NB4 (cell line): ENCODE measurements around the gene C20orf144.
"Not testable (repeated sequence)": the region's sequence is repeated elsewhere in the genome, so short reads cannot be mapped to it uniquely, and the experiment has no call there.

ENCODE experiments used
- DNase-seq: peaks from one replicate; pipeline ENCODE4 v3.0.0; 2010; ENCODE audit warnings: low read depth
- H3K4me3 ChIP-seq: one replicate; pipeline ENCODE4 v1.5.1; 2011; ENCODE audit warnings: mild to moderate bottlenecking, low read depth, low read length, moderate library complexity
- CTCF ChIP-seq: IDR thresholded peaks from one replicate; pipeline ENCODE4 v1.5.1; 2012; ENCODE audit warnings: low read depth, low read length
- MAX ChIP-seq: IDR thresholded peaks from 2 replicates; pipeline ENCODE4 v1.6.1; 2011; ENCODE audit warnings: low read depth, low read length
- MYC ChIP-seq: IDR thresholded peaks from 2 replicates; pipeline ENCODE4 v1.6.1; 2011; ENCODE audit warnings: low read depth, low read length
- POLR2A ChIP-seq: IDR thresholded peaks from 2 replicates; pipeline ENCODE4 v1.6.1; 2011; ENCODE audit warnings: mild to moderate bottlenecking; ENCODE audit not compliant: insufficient read length; ENCODE audit errors: extremely low read depth

The C20orf144 gene

GRCh38 chr20:33627577-33628216, 34.4 kb upstream of the C20orf144 start:
- H3K4me3 ChIP-seq, result no peak overlapping the region
- no peak for DNase-seq
- TF ChIP-seq POLR2A (no peak), CTCF (no peak), MAX (no peak), MYC (no peak)

DNA sequence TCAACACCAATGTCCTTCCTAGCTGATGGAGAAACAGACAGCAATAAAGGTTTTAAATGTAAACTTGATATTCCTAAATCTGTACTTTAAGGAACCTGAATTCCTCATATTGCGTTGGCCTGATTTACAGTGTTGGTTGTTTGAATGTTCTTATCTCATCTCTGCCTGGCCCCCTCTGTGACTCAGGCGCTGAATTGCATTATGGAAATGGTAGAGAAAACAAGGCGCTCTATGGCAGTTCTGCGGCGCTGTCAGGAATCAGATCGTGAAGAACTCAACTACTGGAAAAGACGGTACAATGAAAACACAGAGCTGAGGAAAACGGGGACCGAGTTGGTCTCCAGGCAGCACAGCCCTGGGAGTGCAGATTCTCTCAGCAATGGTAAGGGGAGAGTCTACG, 32.6 kb upstream of the C20orf144 start:
- no peak for DNase-seq
- TF ChIP-seq MYC (no peak), POLR2A (no peak), MAX (no peak), CTCF (no peak)

DNA sequence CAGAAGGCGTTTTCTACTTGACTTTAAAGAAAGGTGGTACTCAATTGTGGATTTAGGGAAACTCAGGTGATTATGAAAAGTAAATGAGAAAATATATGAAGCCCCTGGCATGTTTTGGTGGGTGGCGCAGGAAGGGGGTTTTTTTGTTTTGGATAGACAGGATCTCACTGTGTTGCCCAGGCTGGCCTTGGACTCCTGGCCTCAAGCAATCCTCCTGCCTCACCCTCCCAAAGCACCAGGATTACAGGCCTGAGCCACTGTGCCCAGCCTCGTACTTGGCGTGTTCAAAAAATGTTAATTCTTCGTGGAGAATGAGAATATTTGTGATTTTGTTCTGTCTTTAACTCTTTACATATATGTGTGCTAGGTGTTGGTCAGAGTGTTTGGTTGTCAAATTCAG, 32.1 kb upstream of the C20orf144 start:
- no peak overlapping the region for H3K4me3 ChIP-seq
- TF ChIP-seq CTCF (no peak), MAX (no peak), POLR2A (no peak)
- DNase-seq, result no peak

More for the DNA sequence above, 32.6 kb upstream of the C20orf144 start:
- H3K4me3 ChIP-seq, result no peak overlapping the region

DNA sequence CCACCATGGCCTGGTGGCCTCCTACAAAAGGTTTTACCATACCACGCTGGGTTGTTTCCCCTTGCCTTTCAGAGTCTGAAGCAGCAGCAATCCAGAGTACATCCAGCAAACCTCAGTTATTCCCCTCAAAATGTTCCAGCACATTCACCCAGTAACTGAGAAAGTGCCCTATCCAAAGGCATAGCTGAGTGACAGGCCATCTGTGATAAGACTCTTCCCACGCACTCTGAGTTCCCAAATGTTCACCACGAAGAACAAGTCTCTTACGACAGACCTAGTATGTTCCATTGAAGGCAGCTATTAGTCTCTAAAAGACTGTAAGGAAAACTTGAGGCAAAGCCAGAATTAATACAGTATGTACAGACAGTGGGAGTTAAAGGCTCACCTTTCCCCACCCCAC, 31.6 kb upstream of the C20orf144 start:
- no peak for TF ChIP-seq MYC
- no peak for TF ChIP-seq MAX
- no peak for TF ChIP-seq CTCF
- TF ChIP-seq POLR2A, result no peak
- H3K4me3 ChIP-seq, result no peak overlapping the region
- DNase-seq, result no peak

DNA sequence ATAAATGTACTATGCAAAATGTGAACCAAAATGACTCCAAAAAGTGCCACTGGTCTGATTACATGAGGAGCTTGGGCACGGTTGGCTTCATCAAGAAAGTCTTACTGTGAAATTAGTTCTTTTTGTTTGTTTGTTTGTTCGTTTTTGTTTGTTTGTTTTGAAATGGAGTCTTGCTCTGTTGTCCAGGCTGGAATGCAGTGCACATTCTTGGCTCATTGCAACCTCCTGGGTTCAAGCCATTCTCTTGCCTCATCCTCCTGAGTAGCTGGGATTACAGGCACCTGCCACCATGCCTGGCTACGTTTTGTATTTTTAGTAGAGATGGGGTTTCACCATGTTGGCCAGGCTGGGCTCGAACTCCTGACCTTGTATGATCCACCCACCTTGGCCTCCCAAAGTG, 30.2 kb upstream of the C20orf144 start:
- not testable (repeated sequence) for H3K4me3 ChIP-seq, DNase-seq

DNA sequence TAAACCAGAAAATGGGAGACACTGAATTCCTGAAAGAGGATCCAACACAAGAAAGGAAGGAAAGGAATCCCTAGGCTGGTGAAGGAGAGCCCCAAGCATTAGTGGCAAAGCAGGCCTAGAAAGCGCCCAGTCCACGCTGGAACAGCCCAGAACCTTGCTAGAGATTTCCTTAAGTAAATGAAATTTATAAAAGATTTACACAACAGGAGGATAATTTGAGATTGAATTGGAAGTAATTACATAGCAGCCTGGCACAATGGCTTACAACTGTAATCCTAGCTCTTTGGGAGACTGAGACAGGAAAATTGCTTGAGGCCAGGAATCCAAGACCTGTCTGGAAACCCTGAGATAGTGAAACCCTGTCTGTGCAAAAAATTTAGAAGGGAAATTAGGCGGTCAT, 26.8 kb upstream of the C20orf144 start:
- H3K4me3 ChIP-seq, result no peak overlapping the region
- TF ChIP-seq MYC (no peak), MAX (no peak), POLR2A (no peak), CTCF (no peak)
- no peak for DNase-seq
